Measurements from ENCODE around the gene FAM222B.
"Not testable (repeated sequence)": the region's sequence is repeated elsewhere in the genome, so short reads cannot be mapped to it uniquely, and the experiment has no call there.

FAM222B gene

GRCh38 chr17:28726226-28726626 is 116.4 kb downstream of the FAM222B start, which contains the start of gene TLCD1:
Gene TLCD1 (minus strand): TSS chr17:28726233. CDS start chr17:28726097, 136 bp downstream.
- DNase-seq, result no peak

GRCh38 chr17:28725660-28726225 is 116.8 kb downstream of the FAM222B start:
- no peak for DNase-seq

GRCh38 chr17:28725166-28725659 is 117.4 kb downstream of the FAM222B start:
- no peak for DNase-seq

- no peak for DNase-seq
Measured at GRCh38 chr17:28724500-28725165, 118.0 kb downstream of the FAM222B start.

- not testable (repeated sequence) for DNase-seq
Measured at GRCh38 chr17:28723836-28724499, 118.6 kb downstream of the FAM222B start.

GRCh38 chr17:28723159-28723835 is 119.3 kb downstream of the FAM222B start:
- no peak for DNase-seq

- DNase-seq, result no peak
Measured at GRCh38 chr17:28722417-28723158, 120.0 kb downstream of the FAM222B start.

GRCh38 chr17:28720997-28721329 is 121.6 kb downstream of the FAM222B start:
- DNase-seq, result not testable (repeated sequence)

- DNase-seq, result no peak
Measured at GRCh38 chr17:28720247-28720996, 122.2 kb downstream of the FAM222B start.

GRCh38 chr17:28719021-28719433 is 123.6 kb downstream of the FAM222B start:
- no peak for DNase-seq

- no peak for DNase-seq
Measured at GRCh38 chr17:28718333-28719020, 124.1 kb downstream of the FAM222B start.

GRCh38 chr17:28717578-28718332 is 124.8 kb downstream of the FAM222B start, which contains the start of gene RAB34:
Gene RAB34 (minus strand): TSS chr17:28717868. CDS start chr17:28717266, 602 bp downstream.
- peak; percentile 73 for DNase-seq

GRCh38 chr17:28716740-28717577 is 125.6 kb downstream of the FAM222B start:
- DNase-seq, result no peak

GRCh38 chr17:28715217-28715616 is 127.4 kb downstream of the FAM222B start:
- DNase-seq, result no peak

GRCh38 chr17:28714281-28714680 is 128.3 kb downstream of the FAM222B start:
- no peak for DNase-seq

GRCh38 chr17:28712705-28713415 is 129.7 kb downstream of the FAM222B start:
- DNase-seq, result no peak

GRCh38 chr17:28712032-28712704 is 130.4 kb downstream of the FAM222B start:
- no peak for DNase-seq

- no peak for DNase-seq
Measured at GRCh38 chr17:28711723-28712031, 130.9 kb downstream of the FAM222B start, which contains the start of gene PROCA1. Gene PROCA1 (minus strand): TSS chr17:28711888. CDS start chr17:28711660, 228 bp downstream.
